Activated T-cell treated with anti-CD3 and anti-CD28 coated beads, Interleukin-2, amount 50 U/mL, for 24 hours (primary cell): ENCODE data around the gene STARD9.
A peak's percentile ranks its signal among the peaks of the same experiment; 100 is the strongest.

Experiments used
- DNase-seq: peaks from one replicate; pipeline ENCODE4 v3.0.0-alpha.2; 2020
- H3K27ac Mint-ChIP-seq: 2 replicates; pipeline ENCODE4 v1.8.0; 2020; ENCODE audit warnings: mild to moderate bottlenecking, mixed read lengths
- H3K27me3 Mint-ChIP-seq: 2 replicates; pipeline ENCODE4 v1.8.0; 2020; ENCODE audit warnings: mixed read lengths
- H3K36me3 Mint-ChIP-seq: 2 replicates; pipeline ENCODE4 v1.8.0; 2020; ENCODE audit warnings: low read depth, mixed read lengths
- H3K4me1 Mint-ChIP-seq: 2 replicates; pipeline ENCODE4 v1.8.0; 2020; ENCODE audit warnings: low read depth, mixed read lengths
- H3K4me3 Mint-ChIP-seq: 2 replicates; pipeline ENCODE4 v1.8.0; 2020; ENCODE audit warnings: mild to moderate bottlenecking, moderate library complexity, mixed read lengths
- H3K9me3 Mint-ChIP-seq: 2 replicates; pipeline ENCODE4 v1.8.0; 2020; ENCODE audit warnings: mixed read lengths

The STARD9 gene

DNA sequence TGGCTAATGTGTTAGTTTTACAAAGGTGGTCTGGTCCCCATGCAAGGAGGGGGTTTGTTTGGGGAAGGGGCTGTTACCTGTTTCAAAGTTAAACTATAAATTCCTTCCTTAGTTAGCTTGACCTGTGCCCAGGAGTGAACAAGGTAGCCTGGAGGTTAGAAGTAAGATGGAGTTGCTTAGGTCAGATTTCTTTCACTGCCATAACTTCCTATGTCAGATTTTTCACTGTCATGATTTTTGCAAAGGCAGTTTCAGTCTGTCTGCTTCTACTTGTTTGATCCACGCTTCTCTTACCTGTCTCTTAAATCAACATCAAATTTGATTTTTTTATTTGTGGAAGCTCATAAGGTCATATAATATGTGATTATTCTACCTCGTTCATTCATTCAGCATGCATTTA lies 28.6 kb downstream of the STARD9 start:
- no peak overlapping the region for H3K4me3 Mint-ChIP-seq
- H3K36me3 Mint-ChIP-seq = peaks cover 7% of the 10 kb centered on the region
- no peaks in the 10 kb centered on the region for H3K27me3 Mint-ChIP-seq
- H3K9me3 Mint-ChIP-seq = no peaks in the 10 kb centered on the region
- no peak for DNase-seq
- H3K27ac Mint-ChIP-seq = no peak overlapping the region
- peaks cover 43% of the 10 kb centered on the region for H3K4me1 Mint-ChIP-seq

DNA sequence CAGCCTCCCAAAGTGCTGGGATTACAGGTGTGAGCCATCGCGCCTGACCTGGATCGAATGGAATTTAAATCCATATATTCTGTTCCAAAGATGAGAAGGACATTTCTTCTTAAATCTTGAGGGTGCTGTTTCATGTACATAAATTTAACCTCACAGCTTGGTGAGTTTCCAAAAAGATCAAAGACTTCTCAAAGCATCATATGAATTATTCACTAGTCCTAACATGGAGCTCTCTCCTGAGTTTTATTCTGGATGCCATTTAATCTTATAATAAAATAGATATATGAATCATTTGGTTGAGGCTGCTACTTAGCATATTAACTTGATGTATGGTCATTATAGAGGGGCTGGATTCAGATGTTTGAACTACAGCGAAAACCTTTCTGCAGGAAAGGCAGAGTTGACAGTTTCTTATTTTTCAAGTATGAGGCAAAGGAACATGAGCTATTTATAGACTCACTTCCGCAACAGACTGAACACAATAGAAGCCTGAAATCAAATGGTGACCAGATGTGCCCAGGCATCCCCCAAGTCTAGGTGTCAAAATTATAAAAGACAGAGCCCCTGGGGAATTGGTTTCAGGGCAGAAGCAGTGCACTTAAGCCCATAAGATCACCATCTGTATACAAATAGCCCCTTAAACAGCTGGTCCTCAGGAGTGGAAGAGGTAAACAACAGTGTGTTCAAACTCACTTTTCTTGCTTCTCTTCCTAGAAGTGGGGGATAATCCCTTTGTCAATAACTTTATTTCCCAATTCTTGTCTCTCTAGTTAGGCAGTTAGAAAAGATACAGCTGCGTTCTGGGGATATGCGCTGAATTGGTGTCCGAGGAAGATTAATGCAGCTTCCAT lies 29.7 kb downstream of the STARD9 start:
- H3K27me3 Mint-ChIP-seq = no peaks in the 10 kb centered on the region
- H3K36me3 Mint-ChIP-seq = peaks cover 6% of the 10 kb centered on the region
- DNase-seq = no peak
- no peaks in the 10 kb centered on the region for H3K9me3 Mint-ChIP-seq
- H3K4me1 Mint-ChIP-seq = peaks cover 48% of the 10 kb centered on the region
- peak overlapping the region; percentile 50 for H3K27ac Mint-ChIP-seq
- peak overlapping the region; percentile 35 for H3K4me3 Mint-ChIP-seq

DNA sequence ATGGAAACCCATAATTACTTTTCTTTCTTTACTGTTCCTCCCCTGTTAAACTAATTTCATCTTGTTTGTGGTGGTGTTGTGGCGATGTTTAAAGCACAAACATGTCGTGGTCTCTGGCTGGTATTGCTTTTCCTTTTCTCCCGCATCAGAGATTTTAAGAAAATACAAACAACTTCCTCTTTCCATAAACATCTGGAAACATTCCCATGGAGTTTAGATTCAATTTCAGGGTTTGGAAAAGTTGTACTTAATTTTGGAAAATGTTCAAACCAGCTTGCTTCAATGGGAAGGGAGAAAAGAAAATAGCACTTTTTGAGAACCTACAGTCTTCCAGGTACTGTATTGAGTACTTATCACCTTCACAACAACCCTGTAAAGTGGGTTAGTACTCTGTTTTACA lies 30.4 kb downstream of the STARD9 start:
- Mint-ChIP-seq H3K36me3 (peaks cover 4% of the 10 kb centered on the region), H3K4me3 (no peak overlapping the region), H3K9me3 (no peaks in the 10 kb centered on the region), H3K27ac (peak overlapping the region; percentile 22), H3K27me3 (no peaks in the 10 kb centered on the region), H3K4me1 (peaks cover 48% of the 10 kb centered on the region)
- no peak for DNase-seq

DNA sequence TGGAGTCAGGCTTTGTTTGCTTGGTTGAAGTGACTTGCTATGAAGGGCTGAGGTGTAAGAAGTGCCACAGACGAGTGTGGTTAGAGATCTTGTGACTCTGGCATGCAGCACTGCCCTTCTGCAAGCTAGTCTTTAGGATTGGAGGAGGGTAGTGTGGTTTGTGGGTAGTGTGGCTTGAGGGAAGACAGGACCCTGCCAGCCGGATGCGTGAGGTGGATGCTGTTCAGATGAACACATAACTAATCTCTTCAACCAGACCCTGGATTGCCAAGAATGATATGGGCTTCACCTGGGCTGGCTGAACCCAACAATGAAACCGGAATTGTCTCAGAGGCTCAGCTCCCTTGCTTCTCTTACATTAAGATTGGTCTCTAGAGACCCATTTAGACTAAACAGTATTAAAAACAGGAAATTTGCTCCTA lies 32.7 kb downstream of the STARD9 start:
- Mint-ChIP-seq H3K4me1 (peaks cover 48% of the 10 kb centered on the region), H3K36me3 (peaks cover 4% of the 10 kb centered on the region), H3K9me3 (no peaks in the 10 kb centered on the region), H3K4me3 (no peak overlapping the region), H3K27me3 (no peaks in the 10 kb centered on the region), H3K27ac (peak overlapping the region; percentile 80)
- peak; percentile 35 for DNase-seq

DNA sequence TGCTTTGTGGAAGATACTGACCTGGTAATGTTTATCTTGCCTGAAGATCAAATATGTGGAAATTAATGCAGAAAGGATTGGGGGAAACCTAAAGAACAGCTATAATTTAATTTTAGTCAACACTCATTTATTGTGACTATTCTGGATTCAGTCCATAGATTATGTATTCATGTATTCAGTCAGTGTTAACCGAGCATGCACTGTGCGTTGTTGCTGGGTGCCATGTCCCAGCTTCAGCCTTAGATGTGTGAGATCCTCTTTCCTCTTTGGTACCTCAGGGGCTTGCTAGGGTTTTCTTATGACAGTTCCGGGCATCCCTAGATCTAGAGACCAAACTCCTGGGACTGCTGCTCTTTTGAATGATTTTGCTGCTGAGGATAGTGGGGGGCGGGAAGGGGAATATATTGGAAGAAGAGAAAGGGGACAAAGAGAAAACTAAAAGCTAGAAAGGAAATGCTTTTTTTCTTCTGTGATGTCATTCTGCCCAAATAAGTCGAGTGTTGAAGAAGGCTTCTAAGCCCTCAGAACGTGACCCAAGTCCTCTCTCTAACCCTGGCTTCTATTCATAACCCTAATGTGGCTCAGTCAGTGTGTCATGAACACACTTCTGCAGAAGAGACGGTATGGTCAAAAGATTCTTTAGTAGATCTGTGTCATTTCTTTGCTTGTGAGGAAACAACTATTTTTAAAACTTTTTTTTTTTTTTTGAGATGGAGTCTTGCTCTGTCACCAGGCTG lies 33.5 kb downstream of the STARD9 start:
- H3K27me3 Mint-ChIP-seq = no peaks in the 10 kb centered on the region
- DNase-seq = no peak
- H3K4me3 Mint-ChIP-seq = peak overlapping the region; percentile 0
- H3K27ac Mint-ChIP-seq = peak overlapping the region; percentile 59
- no peaks in the 10 kb centered on the region for H3K9me3 Mint-ChIP-seq
- peaks cover 4% of the 10 kb centered on the region for H3K36me3 Mint-ChIP-seq
- peaks cover 41% of the 10 kb centered on the region for H3K4me1 Mint-ChIP-seq

DNA sequence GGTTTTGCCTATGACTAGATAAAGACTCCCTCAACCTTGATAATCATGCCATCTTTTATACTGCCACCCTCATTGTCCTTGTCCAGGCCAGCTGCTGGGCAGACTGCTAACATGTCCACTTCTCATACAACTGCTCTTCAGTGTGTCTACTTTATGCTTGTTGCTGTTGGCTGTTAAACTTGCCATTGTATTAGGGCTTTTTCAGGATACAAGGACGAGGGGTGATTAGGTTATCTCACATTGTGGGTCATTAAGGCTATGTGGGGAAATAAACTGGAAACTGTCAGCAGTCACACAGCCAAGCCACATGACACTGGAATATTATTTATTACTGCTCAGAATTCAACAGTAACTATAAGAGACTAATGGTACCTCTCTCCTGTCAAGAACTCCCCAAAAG lies 36.1 kb downstream of the STARD9 start:
- no peak overlapping the region for H3K4me3 Mint-ChIP-seq
- H3K27me3 Mint-ChIP-seq = no peaks in the 10 kb centered on the region
- no peak overlapping the region for H3K27ac Mint-ChIP-seq
- DNase-seq = no peak
- no peaks in the 10 kb centered on the region for H3K36me3 Mint-ChIP-seq
- peaks cover 19% of the 10 kb centered on the region for H3K4me1 Mint-ChIP-seq
- H3K9me3 Mint-ChIP-seq = no peaks in the 10 kb centered on the region

DNA sequence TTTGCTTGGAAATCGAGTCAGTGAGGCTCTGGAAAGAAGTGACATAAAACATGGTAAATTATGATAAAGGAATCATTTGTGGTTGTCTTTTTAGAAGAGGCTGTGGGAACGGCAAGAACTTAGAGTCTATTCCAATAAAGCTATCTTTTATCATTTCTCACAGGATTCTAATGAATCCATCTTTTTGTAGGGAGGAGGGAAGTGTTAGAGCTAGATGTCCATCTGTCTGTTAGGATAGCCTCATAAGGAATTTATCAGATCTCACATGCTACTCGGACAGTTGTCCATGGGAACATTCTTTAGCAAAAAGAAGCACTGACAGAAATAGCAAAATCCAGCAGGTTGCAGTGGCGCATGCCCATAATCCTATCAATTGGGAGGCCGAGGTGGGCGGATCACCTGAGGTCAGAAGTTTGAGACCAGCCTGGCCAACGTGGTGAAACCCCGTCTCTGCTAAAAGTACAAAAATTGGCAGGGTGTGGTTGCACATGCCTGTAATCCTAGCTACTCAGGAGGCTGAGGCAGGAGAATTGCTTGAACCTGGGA lies 37.0 kb downstream of the STARD9 start:
- no peaks in the 10 kb centered on the region for H3K9me3 Mint-ChIP-seq
- DNase-seq = no peak
- H3K27ac Mint-ChIP-seq = no peak overlapping the region
- no peaks in the 10 kb centered on the region for H3K36me3 Mint-ChIP-seq
- no peak overlapping the region for H3K4me3 Mint-ChIP-seq
- no peaks in the 10 kb centered on the region for H3K27me3 Mint-ChIP-seq
- peaks cover 19% of the 10 kb centered on the region for H3K4me1 Mint-ChIP-seq

DNA sequence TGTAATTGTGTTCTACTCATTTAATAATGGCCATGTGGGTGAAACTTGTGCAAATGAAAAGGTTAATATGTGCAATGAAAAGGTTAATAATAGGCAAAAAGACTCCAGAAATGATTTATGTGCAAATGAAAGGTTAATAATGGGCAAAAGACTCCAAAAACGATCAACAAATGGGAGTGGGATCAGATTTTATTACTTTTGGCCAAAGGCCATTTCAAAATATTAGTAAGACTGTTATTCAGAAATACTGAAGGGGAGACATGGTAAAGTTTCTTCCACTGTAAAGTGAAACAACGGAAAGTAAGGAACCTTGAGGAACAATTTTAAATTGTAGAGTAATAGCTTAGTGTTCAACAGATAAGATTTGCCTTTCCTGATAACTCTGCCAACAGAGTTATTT lies 40.7 kb downstream of the STARD9 start:
- Mint-ChIP-seq H3K9me3 (no peaks in the 10 kb centered on the region), H3K27me3 (no peaks in the 10 kb centered on the region), H3K27ac (no peak overlapping the region), H3K36me3 (no peaks in the 10 kb centered on the region), H3K4me1 (peaks cover 3% of the 10 kb centered on the region), H3K4me3 (no peak overlapping the region)
- DNase-seq = no peak

DNA sequence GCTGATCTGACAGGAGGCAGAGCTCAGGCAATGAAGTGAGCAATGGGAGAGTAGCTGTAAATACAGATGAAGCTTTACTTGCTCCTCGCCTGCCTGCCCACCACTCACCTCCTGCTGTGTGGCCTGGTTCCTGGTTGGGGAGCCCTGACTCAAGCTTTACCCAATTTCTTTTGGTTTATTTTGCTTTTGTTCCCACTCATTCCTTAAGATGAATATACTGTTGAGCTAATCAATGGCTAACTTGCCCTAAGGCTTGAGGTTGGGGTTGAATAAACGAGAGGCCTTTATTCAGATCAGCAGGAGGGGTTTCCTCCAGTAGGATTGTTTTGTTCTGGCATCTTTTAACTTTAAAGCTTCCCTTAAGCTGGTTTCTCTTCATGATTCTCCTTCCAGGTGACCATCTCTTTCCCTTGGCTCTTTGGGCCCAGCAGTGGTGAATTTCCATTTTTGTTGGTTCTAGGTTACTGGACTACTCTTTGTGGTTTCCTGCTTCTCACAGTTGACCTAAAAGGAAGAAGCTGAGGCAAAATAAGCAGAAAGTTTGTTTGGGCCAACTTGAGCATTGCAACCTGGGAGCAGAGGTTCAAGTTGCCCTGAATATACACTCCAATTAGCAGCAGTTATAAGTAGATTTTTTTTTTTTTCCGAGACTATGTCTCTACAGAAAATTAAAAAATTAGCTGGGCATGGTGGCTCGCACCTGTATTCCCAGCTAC lies 44.4 kb downstream of the STARD9 start:
- H3K27ac Mint-ChIP-seq = peak overlapping the region; percentile 51
- peaks cover 3% of the 10 kb centered on the region for H3K4me1 Mint-ChIP-seq

DNA sequence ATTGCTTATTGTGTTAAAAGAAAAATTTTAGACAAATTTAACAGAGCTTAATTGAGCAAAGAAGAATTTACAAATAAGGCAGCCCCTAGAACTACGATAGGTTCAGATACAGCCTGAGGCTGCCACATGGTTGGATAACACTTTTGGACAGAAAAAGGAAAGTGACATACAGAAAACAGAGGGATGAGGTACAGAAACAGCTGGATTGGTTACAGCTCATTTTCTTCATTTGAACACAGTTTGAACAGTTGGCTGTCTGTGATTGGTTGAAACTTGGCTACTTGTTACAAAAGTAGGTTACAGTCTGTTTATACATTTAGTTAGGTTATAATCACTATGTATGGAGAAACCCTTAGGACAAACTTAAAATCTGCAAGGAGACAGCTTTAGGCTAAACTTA lies 46.0 kb downstream of the STARD9 start:
- Mint-ChIP-seq H3K27me3 (no peaks in the 10 kb centered on the region), H3K4me3 (no peak overlapping the region), H3K36me3 (no peaks in the 10 kb centered on the region), H3K4me1 (peaks cover 3% of the 10 kb centered on the region), H3K27ac (no peak overlapping the region), H3K9me3 (no peaks in the 10 kb centered on the region)
- DNase-seq = no peak

More for the DNA sequence above, 44.4 kb downstream of the STARD9 start:
- no peak for DNase-seq
- H3K9me3 Mint-ChIP-seq = no peaks in the 10 kb centered on the region
- no peaks in the 10 kb centered on the region for H3K36me3 Mint-ChIP-seq
- no peak overlapping the region for H3K4me3 Mint-ChIP-seq
- H3K27me3 Mint-ChIP-seq = no peaks in the 10 kb centered on the region

DNA sequence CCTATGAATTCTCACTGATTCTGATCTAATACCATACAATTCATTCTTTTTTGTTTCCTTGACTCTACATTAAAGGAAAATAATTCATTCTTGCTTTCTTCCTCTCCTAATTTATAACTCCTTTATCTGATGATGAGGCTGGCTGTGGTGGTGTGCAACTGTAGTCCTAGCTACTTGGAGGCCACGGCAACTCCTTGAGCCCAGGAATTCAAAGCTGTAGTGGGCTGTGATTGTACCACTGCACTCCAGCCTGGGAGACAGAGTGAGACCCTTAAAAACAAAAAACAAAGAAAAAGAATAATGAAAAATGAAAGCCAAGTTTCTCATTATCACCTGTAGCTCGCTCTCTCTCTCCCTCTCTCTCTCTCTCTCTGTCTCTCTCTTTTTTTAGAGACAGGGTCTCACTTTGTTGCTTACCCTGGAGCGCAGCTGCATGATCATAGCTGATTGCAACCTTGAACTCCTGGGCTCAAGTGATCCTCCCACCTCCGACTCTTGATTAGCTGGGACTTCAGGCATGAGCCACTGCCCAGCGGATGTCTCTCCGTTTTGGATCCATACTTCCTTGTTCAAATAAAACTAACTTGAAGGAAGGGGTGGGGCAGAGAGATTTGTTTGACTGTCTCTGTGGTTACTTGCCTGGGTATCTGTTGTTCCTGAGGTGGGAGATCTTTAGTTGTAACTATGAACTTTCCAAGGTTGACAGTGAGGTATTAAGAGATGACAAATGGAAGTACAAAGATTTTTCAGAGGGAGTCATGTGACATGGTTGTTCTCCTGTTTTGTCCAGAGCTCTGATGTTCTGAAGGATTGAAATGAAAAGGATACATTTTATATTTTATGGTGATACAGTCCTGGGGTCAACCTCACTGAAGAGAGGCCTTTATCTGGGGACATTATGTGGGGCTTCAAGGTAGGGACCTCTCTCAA lies 46.9 kb downstream of the STARD9 start:
- no peak overlapping the region for H3K27ac Mint-ChIP-seq
- DNase-seq = no peak

DNA sequence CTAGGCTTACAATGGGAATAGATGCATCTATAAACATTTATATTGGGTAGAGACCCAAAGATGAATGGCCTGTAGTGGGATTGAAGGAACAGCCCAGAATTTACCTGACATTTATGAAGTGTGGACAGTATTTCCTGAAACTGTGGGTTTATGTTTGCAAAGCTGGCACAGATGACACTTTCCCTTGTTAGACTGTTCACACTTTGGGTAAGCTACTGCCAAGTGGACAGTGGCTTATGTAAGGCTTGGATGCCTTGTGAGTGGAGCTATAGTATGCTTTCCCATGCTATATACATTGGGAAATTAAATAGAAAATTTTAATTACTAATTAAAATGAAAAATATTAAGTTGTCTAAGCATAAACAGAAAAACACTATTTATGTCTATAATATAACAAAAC lies 48.5 kb downstream of the STARD9 start:
- peaks cover 3% of the 10 kb centered on the region for H3K4me1 Mint-ChIP-seq
- no peaks in the 10 kb centered on the region for H3K27me3 Mint-ChIP-seq
- H3K27ac Mint-ChIP-seq = no peak overlapping the region
- H3K4me3 Mint-ChIP-seq = no peak overlapping the region
- no peak for DNase-seq
- no peaks in the 10 kb centered on the region for H3K36me3 Mint-ChIP-seq
- H3K9me3 Mint-ChIP-seq = no peaks in the 10 kb centered on the region

More for the DNA sequence above, 46.9 kb downstream of the STARD9 start:
- no peaks in the 10 kb centered on the region for H3K27me3 Mint-ChIP-seq
- no peaks in the 10 kb centered on the region for H3K9me3 Mint-ChIP-seq
- no peak overlapping the region for H3K4me3 Mint-ChIP-seq
- H3K36me3 Mint-ChIP-seq = no peaks in the 10 kb centered on the region
- H3K4me1 Mint-ChIP-seq = peaks cover 3% of the 10 kb centered on the region

DNA sequence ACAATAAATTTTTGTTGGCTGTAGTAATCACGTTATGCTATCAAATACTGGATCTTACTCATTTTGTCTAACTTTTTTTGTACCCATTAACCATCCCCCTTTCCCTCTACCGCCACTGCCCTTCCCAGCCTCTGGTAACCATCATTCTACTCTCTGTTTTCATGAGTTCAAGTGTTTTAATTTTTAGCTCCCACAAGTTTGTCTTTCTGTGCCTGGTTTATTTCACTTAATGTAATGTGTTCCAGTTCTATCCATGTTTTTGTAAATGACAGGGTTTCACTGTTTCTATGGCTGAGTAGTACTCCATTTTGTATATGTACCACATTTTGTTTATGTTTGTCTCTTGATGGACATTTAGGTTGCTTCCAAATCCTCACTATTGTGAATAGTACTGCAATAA lies 52.1 kb downstream of the STARD9 start:
- Mint-ChIP-seq H3K9me3 (no peaks in the 10 kb centered on the region), H3K4me1 (no peaks in the 10 kb centered on the region), H3K36me3 (peaks cover 4% of the 10 kb centered on the region), H3K4me3 (no peak overlapping the region), H3K27me3 (no peaks in the 10 kb centered on the region), H3K27ac (no peak overlapping the region)
- DNase-seq = no peak

DNA sequence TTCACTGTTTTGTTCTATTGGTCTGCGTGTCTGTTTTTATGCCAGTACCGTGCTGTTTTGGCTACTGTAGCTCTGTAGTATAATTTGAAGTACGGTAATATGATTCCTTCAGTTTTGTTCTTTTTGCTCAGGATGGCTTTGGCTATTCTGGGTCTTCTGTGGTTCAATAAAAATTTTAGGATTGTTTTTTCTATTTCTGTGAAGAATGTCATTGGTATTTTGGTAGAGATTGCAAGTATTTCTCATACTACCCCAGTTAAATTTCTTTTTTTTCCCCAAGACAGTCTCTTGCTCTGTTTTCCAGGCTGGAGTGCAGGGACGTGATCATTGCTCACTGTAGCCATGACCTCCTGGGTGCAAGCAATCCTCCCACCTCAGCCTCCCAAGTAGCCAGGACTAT lies 53.4 kb downstream of the STARD9 start:
- Mint-ChIP-seq H3K4me3 (no peak overlapping the region), H3K36me3 (peaks cover 4% of the 10 kb centered on the region), H3K27ac (no peak overlapping the region), H3K9me3 (no peaks in the 10 kb centered on the region), H3K27me3 (no peaks in the 10 kb centered on the region), H3K4me1 (no peaks in the 10 kb centered on the region)
- no peak for DNase-seq
